ENCODE measurements around the gene DPM3.
"Not testable (repeated sequence)": the region's sequence is repeated elsewhere in the genome, so short reads cannot be mapped to it uniquely, and the experiment has no call there.

The DPM3 gene

GRCh38 chr1:155162631-155163030 is 22.3 kb upstream of the DPM3 start:
- H3K9me3 ChIP-seq (ENCODE audit: insufficient read depth, low read depth, low read length); H3F3A ChIP-seq (ENCODE audit: low read depth); H4K20me1 ChIP-seq (ENCODE audit: insufficient read depth, low read length, poor library complexity, severe bottlenecking); H3K4me1 ChIP-seq (ENCODE audit: insufficient read depth, low read length, poor library complexity, severe bottlenecking); H3K4me2 ChIP-seq (ENCODE audit: low read depth, low read length, poor library complexity, severe bottlenecking); H2AFZ ChIP-seq (ENCODE audit: low read length); H3K9ac ChIP-seq (ENCODE audit: low read depth, low read length, poor library complexity, severe bottlenecking); H3K36me3 ChIP-seq (ENCODE audit: insufficient read depth, low read length); H3K27me3 ChIP-seq (ENCODE audit: insufficient read depth, low read length, poor library complexity, severe bottlenecking); H3K79me2 ChIP-seq (ENCODE audit: insufficient read depth, low read length); H3K9me2 ChIP-seq (replicated peaks; ENCODE audit: low read depth, low read length); H3K4me3 ChIP-seq (ENCODE audit: low read length, poor library complexity, severe bottlenecking): not testable (repeated sequence)

GRCh38 chr1:155160128-155160527 is 19.8 kb upstream of the DPM3 start:
- no peaks in the 10 kb centered on the region for H3F3A ChIP-seq (ENCODE audit: low read depth)
- H3K9me3 ChIP-seq (ENCODE audit: insufficient read depth, low read depth, low read length) = no peaks in the 10 kb centered on the region
- no peaks in the 10 kb centered on the region for H3K4me1 ChIP-seq (ENCODE audit: insufficient read depth, low read length, poor library complexity, severe bottlenecking)
- H3K36me3 ChIP-seq (ENCODE audit: insufficient read depth, low read length) = no peaks in the 10 kb centered on the region
- no peaks in the 10 kb centered on the region for H3K9me2 ChIP-seq (replicated peaks; ENCODE audit: low read depth, low read length)
- H4K20me1 ChIP-seq (ENCODE audit: insufficient read depth, low read length, poor library complexity, severe bottlenecking) = no peaks in the 10 kb centered on the region
- H3K27me3 ChIP-seq (ENCODE audit: insufficient read depth, low read length, poor library complexity, severe bottlenecking) = no peaks in the 10 kb centered on the region
- no peak overlapping the region for H2AFZ ChIP-seq (ENCODE audit: low read length)
- H3K4me2 ChIP-seq (ENCODE audit: low read depth, low read length, poor library complexity, severe bottlenecking) = no peak overlapping the region
- no peaks in the 10 kb centered on the region for H3K79me2 ChIP-seq (ENCODE audit: insufficient read depth, low read length)
- TF ChIP-seq, protein P1, sequence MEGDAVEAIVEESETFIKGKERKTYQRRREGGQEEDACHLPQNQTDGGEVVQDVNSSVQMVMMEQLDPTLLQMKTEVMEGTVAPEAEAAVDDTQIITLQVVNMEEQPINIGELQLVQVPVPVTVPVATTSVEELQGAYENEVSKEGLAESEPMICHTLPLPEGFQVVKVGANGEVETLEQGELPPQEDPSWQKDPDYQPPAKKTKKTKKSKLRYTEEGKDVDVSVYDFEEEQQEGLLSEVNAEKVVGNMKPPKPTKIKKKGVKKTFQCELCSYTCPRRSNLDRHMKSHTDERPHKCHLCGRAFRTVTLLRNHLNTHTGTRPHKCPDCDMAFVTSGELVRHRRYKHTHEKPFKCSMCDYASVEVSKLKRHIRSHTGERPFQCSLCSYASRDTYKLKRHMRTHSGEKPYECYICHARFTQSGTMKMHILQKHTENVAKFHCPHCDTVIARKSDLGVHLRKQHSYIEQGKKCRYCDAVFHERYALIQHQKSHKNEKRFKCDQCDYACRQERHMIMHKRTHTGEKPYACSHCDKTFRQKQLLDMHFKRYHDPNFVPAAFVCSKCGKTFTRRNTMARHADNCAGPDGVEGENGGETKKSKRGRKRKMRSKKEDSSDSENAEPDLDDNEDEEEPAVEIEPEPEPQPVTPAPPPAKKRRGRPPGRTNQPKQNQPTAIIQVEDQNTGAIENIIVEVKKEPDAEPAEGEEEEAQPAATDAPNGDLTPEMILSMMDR (conservative IDR thresholded peaks at IDR 0.05; ENCODE audit: low read length) = no peak
- no peak for TF ChIP-seq EZH2phosphoT487 (IDR thresholded peaks at IDR 0.05; ENCODE audit: borderline replicate concordance)
- H3K9ac ChIP-seq (ENCODE audit: low read depth, low read length, poor library complexity, severe bottlenecking) = no peak overlapping the region
- H3K4me3 ChIP-seq (ENCODE audit: low read length, poor library complexity, severe bottlenecking) = no peak overlapping the region

- Histone ChIP-seq H3K79me2 (ENCODE audit: insufficient read depth, low read length) (no peaks in the 10 kb centered on the region), H3K27me3 (ENCODE audit: insufficient read depth, low read length, poor library complexity, severe bottlenecking) (no peaks in the 10 kb centered on the region), H3K36me3 (ENCODE audit: insufficient read depth, low read length) (no peaks in the 10 kb centered on the region), H3K9me2 (replicated peaks; ENCODE audit: low read depth, low read length) (no peaks in the 10 kb centered on the region), H3K9ac (ENCODE audit: low read depth, low read length, poor library complexity, severe bottlenecking) (no peak overlapping the region), H3K9me3 (ENCODE audit: insufficient read depth, low read depth, low read length) (no peaks in the 10 kb centered on the region), H4K20me1 (ENCODE audit: insufficient read depth, low read length, poor library complexity, severe bottlenecking) (no peaks in the 10 kb centered on the region), H3K4me2 (ENCODE audit: low read depth, low read length, poor library complexity, severe bottlenecking) (no peak overlapping the region), H3K4me3 (ENCODE audit: low read length, poor library complexity, severe bottlenecking) (no peak overlapping the region), H2AFZ (ENCODE audit: low read length) (no peak overlapping the region), H3F3A (ENCODE audit: low read depth) (no peaks in the 10 kb centered on the region), H3K4me1 (ENCODE audit: insufficient read depth, low read length, poor library complexity, severe bottlenecking) (no peaks in the 10 kb centered on the region)
- no peak for TF ChIP-seq EZH2phosphoT487 (IDR thresholded peaks at IDR 0.05; ENCODE audit: borderline replicate concordance)
- TF ChIP-seq, protein P1 (conservative IDR thresholded peaks at IDR 0.05; ENCODE audit: low read length) = no peak
These were observed 18.7 kb upstream of the DPM3 start for GRCh38 chr1:155158991-155159390.

DNA sequence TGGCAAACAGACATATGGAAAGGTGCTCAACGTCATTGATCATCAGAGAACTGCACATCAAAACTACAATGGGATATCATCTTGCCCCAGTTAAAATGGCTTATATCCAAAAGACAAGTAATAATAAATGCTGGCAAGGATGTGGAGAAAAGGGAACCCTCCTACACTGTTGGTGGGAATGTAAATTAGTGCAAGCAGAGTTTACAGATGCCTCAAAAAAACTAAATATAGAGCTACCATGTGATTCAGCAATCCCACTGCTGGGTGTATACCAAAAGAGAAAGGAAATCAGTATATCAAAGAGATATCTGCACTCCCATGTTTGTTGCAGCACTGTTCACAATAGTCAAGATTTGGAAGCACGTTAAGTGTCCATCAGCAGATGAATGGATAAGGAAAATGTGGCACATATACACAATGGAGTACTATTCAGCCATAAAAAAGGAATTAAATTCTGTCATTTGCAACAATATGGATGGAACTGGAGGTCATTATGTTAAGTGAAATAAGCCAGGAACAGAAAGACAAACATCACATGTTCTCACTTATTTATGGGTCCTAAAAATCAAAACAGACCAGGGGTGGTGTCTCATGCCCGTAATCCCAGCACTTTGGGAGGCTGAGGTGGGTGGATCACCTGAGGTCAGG is 15.8 kb upstream of the DPM3 start:
- H3K27me3 ChIP-seq (ENCODE audit: insufficient read depth, low read length, poor library complexity, severe bottlenecking); H3F3A ChIP-seq (ENCODE audit: low read depth); H2AFZ ChIP-seq (ENCODE audit: low read length); H3K4me1 ChIP-seq (ENCODE audit: insufficient read depth, low read length, poor library complexity, severe bottlenecking); H3K4me3 ChIP-seq (ENCODE audit: low read length, poor library complexity, severe bottlenecking); H3K9me3 ChIP-seq (ENCODE audit: insufficient read depth, low read depth, low read length); H3K9ac ChIP-seq (ENCODE audit: low read depth, low read length, poor library complexity, severe bottlenecking); H3K36me3 ChIP-seq (ENCODE audit: insufficient read depth, low read length); H3K79me2 ChIP-seq (ENCODE audit: insufficient read depth, low read length); H3K9me2 ChIP-seq (replicated peaks; ENCODE audit: low read depth, low read length); H4K20me1 ChIP-seq (ENCODE audit: insufficient read depth, low read length, poor library complexity, severe bottlenecking); H3K4me2 ChIP-seq (ENCODE audit: low read depth, low read length, poor library complexity, severe bottlenecking): not testable (repeated sequence)
